ENCODE data around the gene HS6ST2.

DNA sequence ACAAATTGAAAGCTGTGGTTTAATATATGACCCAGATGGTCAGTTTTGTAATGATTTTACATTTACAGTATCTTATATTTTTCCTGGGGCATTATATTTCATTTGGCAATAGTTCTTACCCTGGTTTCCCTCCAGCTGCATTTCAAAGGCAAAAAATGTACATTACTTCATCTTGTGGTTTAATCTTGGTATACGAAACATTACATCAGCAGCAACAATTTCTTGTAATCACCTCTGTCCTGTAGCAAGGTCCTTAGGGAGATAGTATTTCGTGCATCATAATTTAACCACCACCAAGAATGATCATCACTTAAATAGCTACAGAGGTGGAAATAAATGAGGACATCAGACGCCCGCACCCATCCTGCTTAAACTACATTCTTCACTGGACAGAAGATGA is 48.8 kb downstream of the HS6ST2 start:
- TF ChIP-seq, protein P1, sequence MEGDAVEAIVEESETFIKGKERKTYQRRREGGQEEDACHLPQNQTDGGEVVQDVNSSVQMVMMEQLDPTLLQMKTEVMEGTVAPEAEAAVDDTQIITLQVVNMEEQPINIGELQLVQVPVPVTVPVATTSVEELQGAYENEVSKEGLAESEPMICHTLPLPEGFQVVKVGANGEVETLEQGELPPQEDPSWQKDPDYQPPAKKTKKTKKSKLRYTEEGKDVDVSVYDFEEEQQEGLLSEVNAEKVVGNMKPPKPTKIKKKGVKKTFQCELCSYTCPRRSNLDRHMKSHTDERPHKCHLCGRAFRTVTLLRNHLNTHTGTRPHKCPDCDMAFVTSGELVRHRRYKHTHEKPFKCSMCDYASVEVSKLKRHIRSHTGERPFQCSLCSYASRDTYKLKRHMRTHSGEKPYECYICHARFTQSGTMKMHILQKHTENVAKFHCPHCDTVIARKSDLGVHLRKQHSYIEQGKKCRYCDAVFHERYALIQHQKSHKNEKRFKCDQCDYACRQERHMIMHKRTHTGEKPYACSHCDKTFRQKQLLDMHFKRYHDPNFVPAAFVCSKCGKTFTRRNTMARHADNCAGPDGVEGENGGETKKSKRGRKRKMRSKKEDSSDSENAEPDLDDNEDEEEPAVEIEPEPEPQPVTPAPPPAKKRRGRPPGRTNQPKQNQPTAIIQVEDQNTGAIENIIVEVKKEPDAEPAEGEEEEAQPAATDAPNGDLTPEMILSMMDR (IDR thresholded peaks at IDR 0.05; ENCODE audit: low read length): no peak
- TF ChIP-seq EZH2 (optimal IDR thresholded peaks at IDR 0.05; ENCODE audit: low read depth, low read length) (no peak), EZH2phosphoT487 (IDR thresholded peaks at IDR 0.05; ENCODE audit: low read length) (no peak)

Data from MM.1S (cell line).